ENCODE measurements around the gene NFKBIB.
"Not testable (repeated sequence)": the region's sequence is repeated elsewhere in the genome, so short reads cannot be mapped to it uniquely, and the experiment has no call there.

Gene NFKBIB

GRCh38 chr19:38877781-38878574, 21.8 kb upstream of the NFKBIB start, which contains the start of gene RINL:
Gene RINL (minus strand): TSS chr19:38878275. CDS start chr19:38876742, 1,533 bp downstream.
- DNase-seq = peak; percentile 87

GRCh38 chr19:38878575-38879399, 21.0 kb upstream of the NFKBIB start:
- no peak for DNase-seq

- DNase-seq = no peak
These were observed 20.4 kb upstream of the NFKBIB start for GRCh38 chr19:38879400-38879751.

GRCh38 chr19:38880076-38880881, 19.5 kb upstream of the NFKBIB start:
- no peak for DNase-seq

- no peak for DNase-seq
These were observed 18.7 kb upstream of the NFKBIB start for GRCh38 chr19:38880882-38881609.

- DNase-seq = no peak
These were observed 16.5 kb upstream of the NFKBIB start for GRCh38 chr19:38883286-38883685.

- not testable (repeated sequence) for DNase-seq
These were observed 15.1 kb upstream of the NFKBIB start for GRCh38 chr19:38884691-38885090.

GRCh38 chr19:38888876-38889275, 10.9 kb upstream of the NFKBIB start:
- DNase-seq = no peak

GRCh38 chr19:38889803-38890202, 10.0 kb upstream of the NFKBIB start:
- no peak for DNase-seq

GRCh38 chr19:38890686-38891085, 9.1 kb upstream of the NFKBIB start:
- DNase-seq = no peak

- no peak for DNase-seq
These were observed 8.0 kb upstream of the NFKBIB start for GRCh38 chr19:38891771-38892170.

- DNase-seq = no peak
These were observed 6.9 kb upstream of the NFKBIB start for GRCh38 chr19:38892841-38893240.

- no peak for DNase-seq
These were observed 6.4 kb upstream of the NFKBIB start for GRCh38 chr19:38893341-38893771.

GRCh38 chr19:38894968-38895367, 4.8 kb upstream of the NFKBIB start:
- no peak for DNase-seq

GRCh38 chr19:38898788-38899446, 852 bp upstream of the NFKBIB start:
- no peak for DNase-seq

- no peak for DNase-seq
These were observed 447 bp downstream of the NFKBIB start for GRCh38 chr19:38900202-38900629.

- DNase-seq = no peak
These were observed 998 bp downstream of the NFKBIB start for GRCh38 chr19:38900743-38901190.

- no peak for DNase-seq
These were observed 1.9 kb downstream of the NFKBIB start for GRCh38 chr19:38901683-38902082.

GRCh38 chr19:38904581-38905539, 5.1 kb downstream of the NFKBIB start:
- DNase-seq = no peak

GRCh38 chr19:38905620-38906019, 5.9 kb downstream of the NFKBIB start:
- DNase-seq = no peak

- DNase-seq = no peak
These were observed 7.5 kb downstream of the NFKBIB start for GRCh38 chr19:38907227-38907626.

All from activated CD8-positive, alpha-beta memory T cell treated with anti-CD3 and anti-CD28 coated beads for 24 hours (primary cell).